Colonic mucosa (tissue), 4 donors: ENCODE measurements around the gene DES. TPM values are rescaled to one million over a fixed set of nuclear protein-coding genes. Genes with fewer than 3 reads are reported as not detected.

Source experiments
- DNase-seq: peaks from one replicate; pipeline ENCODE4 v3.0.0-alpha.2; 2020
- H3K27ac ChIP-seq: fragments of 200-600 bp; one replicate; pipeline ENCODE4 v1.8.0; 2021
- H3K27me3 ChIP-seq: fragments of 200-600 bp; one replicate; pipeline ENCODE4 v1.8.0; 2021
- H3K36me3 ChIP-seq: fragments of 200-600 bp; one replicate; pipeline ENCODE4 v1.8.0; 2021
- H3K4me1 ChIP-seq: fragments of 200-600 bp; one replicate; pipeline ENCODE4 v1.8.0; 2021; ENCODE audit warnings: mild to moderate bottlenecking
- H3K4me3 ChIP-seq: fragments of 200-600 bp; one replicate; pipeline ENCODE4 v1.8.0; 2021
- H3K9ac ChIP-seq, 2 donors: one replicate each; pipeline ENCODE4 v1.7.0; 2013; ENCODE audit warnings: control low read depth in 2 of 2, low read depth in 2 of 2, low read length in 2 of 2
- H3K9me3 ChIP-seq: fragments of 200-600 bp; one replicate; pipeline ENCODE4 v1.8.0; 2021
- intact Hi-C: fragments of 100-400 bp; cut with DNase I; formaldehyde crosslinking; loops from one replicate; pipeline ENCODE4 v1.14.1; 2022
- total RNA-seq, 2 donors: library from RNA; stranded (reverse); fragmentation: NEBNext Ultra II Directional in 1 of 2; extraction: Animal tissue kit (Norgen Biotek cat#: 25700) in 1 of 2; gene quantifications; one replicate each; pipeline ENCODE4 v1.2.1, GENCODE V29; 2021
- TF ChIP-seq, protein P1 (sequence below): fragments of 200-600 bp; IDR thresholded peaks from one replicate; pipeline ENCODE4 v1.8.0; 2022; ENCODE audit warnings: antibody characterized with exemption, mild to moderate bottlenecking
- donor health status: healthy.
- donor health status: DM: no; HTN: no; CAD: no.
- donor health status: DM: no; HTN: no; CAD: no.

DES gene
- total RNA-seq, 2 donors from 2014 or later, result 24.0 to 917 TPM

DNA sequence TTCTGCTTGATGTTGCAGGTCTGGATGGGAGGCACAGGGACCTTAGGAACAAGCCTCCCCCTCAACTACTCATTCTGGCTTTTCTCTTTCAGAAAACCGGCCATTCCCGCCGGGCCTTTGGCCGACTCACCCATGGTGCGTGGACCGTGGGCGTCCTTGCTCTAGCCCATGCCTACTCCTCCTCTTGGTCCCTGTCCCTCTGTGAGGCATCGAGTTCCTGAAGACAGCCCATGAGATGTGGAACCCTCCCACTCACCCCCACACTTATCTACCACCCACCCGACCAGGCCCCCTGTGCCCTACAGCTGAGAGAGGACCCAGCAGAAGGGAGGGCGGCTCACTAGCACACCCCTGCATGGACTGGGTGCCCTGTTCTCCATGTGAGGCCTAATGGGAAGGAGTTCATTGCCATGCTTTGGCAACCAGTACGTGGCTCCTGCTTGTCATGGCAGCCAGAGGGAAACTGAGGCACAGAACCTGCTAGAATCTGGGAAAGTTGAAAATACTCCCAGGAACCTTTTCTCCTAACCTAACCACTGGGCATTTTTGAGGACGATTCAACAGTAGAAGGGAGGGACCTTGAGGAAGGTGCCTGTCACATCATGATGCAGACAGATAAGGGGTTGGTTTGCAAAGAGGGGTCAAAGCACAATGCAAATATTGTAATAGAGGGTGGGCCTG is 25.0 kb downstream of the DES start:
- Histone ChIP-seq H3K4me1 (no peaks in the 10 kb centered on the region), H3K9ac (no peak overlapping the region), H3K27ac (no peak overlapping the region), H3K9me3 (no peaks in the 10 kb centered on the region), H3K36me3 (no peaks in the 10 kb centered on the region), H3K27me3 (peaks cover 34% of the 10 kb centered on the region), H3K4me3 (no peak overlapping the region)
- intact Hi-C loops, result no loop called here
- TF ChIP-seq, protein P1, sequence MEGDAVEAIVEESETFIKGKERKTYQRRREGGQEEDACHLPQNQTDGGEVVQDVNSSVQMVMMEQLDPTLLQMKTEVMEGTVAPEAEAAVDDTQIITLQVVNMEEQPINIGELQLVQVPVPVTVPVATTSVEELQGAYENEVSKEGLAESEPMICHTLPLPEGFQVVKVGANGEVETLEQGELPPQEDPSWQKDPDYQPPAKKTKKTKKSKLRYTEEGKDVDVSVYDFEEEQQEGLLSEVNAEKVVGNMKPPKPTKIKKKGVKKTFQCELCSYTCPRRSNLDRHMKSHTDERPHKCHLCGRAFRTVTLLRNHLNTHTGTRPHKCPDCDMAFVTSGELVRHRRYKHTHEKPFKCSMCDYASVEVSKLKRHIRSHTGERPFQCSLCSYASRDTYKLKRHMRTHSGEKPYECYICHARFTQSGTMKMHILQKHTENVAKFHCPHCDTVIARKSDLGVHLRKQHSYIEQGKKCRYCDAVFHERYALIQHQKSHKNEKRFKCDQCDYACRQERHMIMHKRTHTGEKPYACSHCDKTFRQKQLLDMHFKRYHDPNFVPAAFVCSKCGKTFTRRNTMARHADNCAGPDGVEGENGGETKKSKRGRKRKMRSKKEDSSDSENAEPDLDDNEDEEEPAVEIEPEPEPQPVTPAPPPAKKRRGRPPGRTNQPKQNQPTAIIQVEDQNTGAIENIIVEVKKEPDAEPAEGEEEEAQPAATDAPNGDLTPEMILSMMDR, result no peak
- DNase-seq, result no peak

DNA sequence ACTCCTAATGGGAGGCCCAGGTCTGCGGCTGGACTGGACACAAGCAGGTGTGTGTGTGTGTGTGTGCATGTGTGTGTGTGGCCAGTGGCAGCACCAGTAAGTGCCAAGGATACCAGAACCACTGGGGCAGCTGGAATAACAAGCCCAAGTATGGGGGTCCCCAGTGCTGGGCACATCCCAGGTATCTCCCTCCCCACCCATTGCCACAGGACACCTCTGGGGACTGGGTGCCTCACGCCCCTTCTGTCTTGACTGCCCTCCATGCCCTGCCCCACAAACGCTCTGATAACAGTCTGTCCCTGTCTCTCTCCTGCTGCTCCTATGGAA is 25.5 kb downstream of the DES start:
- TF ChIP-seq, protein P1, result no peak
- Histone ChIP-seq H3K9ac (no peak overlapping the region), H3K4me3 (no peak overlapping the region), H3K27me3 (peaks cover 40% of the 10 kb centered on the region), H3K36me3 (no peaks in the 10 kb centered on the region), H3K4me1 (no peaks in the 10 kb centered on the region), H3K27ac (no peak overlapping the region), H3K9me3 (no peaks in the 10 kb centered on the region)
- intact Hi-C loops, result no loop called here
- DNase-seq, result no peak

- Histone ChIP-seq H3K4me1 (no peaks in the 10 kb centered on the region), H3K4me3 (no peak overlapping the region)
These were observed 26.5 kb downstream of the DES start for GRCh38 chr2:219444566-219445091.

GRCh38 chr2:219445220-219445640 is 27.1 kb downstream of the DES start:
- H3K36me3 ChIP-seq, result no peaks in the 10 kb centered on the region
- no peaks in the 10 kb centered on the region for H3K4me1 ChIP-seq
- H3K9ac ChIP-seq, result no peak overlapping the region
- intact Hi-C loops, result no loop called here
- TF ChIP-seq, protein P1, result no peak
- no peak overlapping the region for H3K4me3 ChIP-seq
- DNase-seq, result no peak
- H3K9me3 ChIP-seq, result no peaks in the 10 kb centered on the region
- H3K27ac ChIP-seq, result no peak overlapping the region
- H3K27me3 ChIP-seq, result peaks cover 49% of the 10 kb centered on the region

More at GRCh38 chr2:219444566-219445091, 26.5 kb downstream of the DES start:
- Histone ChIP-seq H3K27me3 (peaks cover 49% of the 10 kb centered on the region), H3K27ac (no peak overlapping the region), H3K9me3 (no peaks in the 10 kb centered on the region), H3K9ac (no peak overlapping the region), H3K36me3 (no peaks in the 10 kb centered on the region)
- intact Hi-C loops, result no loop called here
- DNase-seq, result no peak
- TF ChIP-seq, protein P1, result no peak

GRCh38 chr2:219446101-219446504 is 27.9 kb downstream of the DES start:
- TF ChIP-seq, protein P1, result no peak
- H3K4me1 ChIP-seq, result no peaks in the 10 kb centered on the region
- H3K27ac ChIP-seq, result no peak overlapping the region
- no peaks in the 10 kb centered on the region for H3K36me3 ChIP-seq
- no peak overlapping the region for H3K4me3 ChIP-seq
- DNase-seq, result no peak
- H3K9me3 ChIP-seq, result no peaks in the 10 kb centered on the region
- intact Hi-C loops, result no loop called here
- peaks cover 46% of the 10 kb centered on the region for H3K27me3 ChIP-seq
- no peak overlapping the region for H3K9ac ChIP-seq
